Spinal cord (tissue), 10 donors: ENCODE data around the gene GLS. TPM values are rescaled to one million over a fixed set of nuclear protein-coding genes. Genes with fewer than 3 reads are reported as not detected.

Experiments
- DNase-seq, 6 donors: peaks; one replicate each; pipeline versions ENCODE4 v3.0.0 to v3.0.0-alpha.2; 2013 to 2015; ENCODE audit warnings: low spot score in 6 of 6, low read depth in 4 of 6
- H3K27ac ChIP-seq: one replicate; pipeline ENCODE4 v1.5.1; 2013; ENCODE audit warnings: low read depth, low read length, control low read depth
- H3K27me3 ChIP-seq: one replicate; pipeline ENCODE4 v1.6.1; 2013; ENCODE audit warnings: low read length; ENCODE audit not compliant: control insufficient read depth, insufficient read depth
- H3K36me3 ChIP-seq: one replicate; pipeline ENCODE4 v1.6.1; 2013; ENCODE audit warnings: low read length; ENCODE audit not compliant: control insufficient read depth, insufficient read depth
- H3K4me1 ChIP-seq: one replicate; pipeline ENCODE4 v1.6.1; 2013; ENCODE audit warnings: low read length; ENCODE audit not compliant: control insufficient read depth, insufficient read depth
- H3K4me3 ChIP-seq: one replicate; pipeline ENCODE4 v1.5.1; 2013; ENCODE audit warnings: low read depth, low read length, control low read depth
- H3K9me3 ChIP-seq: one replicate; pipeline ENCODE4 v1.6.1; 2013; ENCODE audit warnings: low read length; ENCODE audit not compliant: control insufficient read depth, insufficient read depth
- WGBS: methylation state at CpG from one replicate; pipeline ENCODE4 v1.1.5; 2013; ENCODE audit warnings: missing lambda C conversion rate; ENCODE audit not compliant: insufficient coverage; 5-methylcytosine and 5-hydroxymethylcytosine counted together
- polyA plus RNA-seq, 2 donors: library from polyadenylated mRNA; unstranded; fragments of 120-200 nt; gene quantifications; one replicate each; pipeline ENCODE4 v1.2.1, GENCODE V29; 2013; ENCODE audit not compliant: insufficient read length in 2 of 2
- total RNA-seq, 2 donors: library from RNA; depleted of rRNA in 1 of 2; stranded (reverse); fragments of 120-200 nt in 1 of 2; fragments of >200 nt in 1 of 2; gene quantifications; one replicate each; pipeline versions ENCODE4 v1.2.3 to v1.2.4, GENCODE V29; 2013 to 2014
- donor health status: healthy.

GLS gene
- total and polyA plus RNA-seq, 4 donors = 76.4 to 178 (median 81.0) TPM

GRCh38 chr2:190938771-190939335, 58.2 kb downstream of the GLS start:
- Histone ChIP-seq H3K27me3 (no peaks in the 10 kb centered on the region), H3K4me3 (no peak overlapping the region), H3K27ac (no peak overlapping the region), H3K4me1 (no peaks in the 10 kb centered on the region), H3K9me3 (no peaks in the 10 kb centered on the region), H3K36me3 (no peaks in the 10 kb centered on the region)
- no peak for DNase-seq
- WGBS = no CpG with 5 or more reads among the region's 1 CpG

GRCh38 chr2:190940454-190940853, 59.8 kb downstream of the GLS start:
- H3K36me3 ChIP-seq = no peaks in the 10 kb centered on the region
- H3K4me1 ChIP-seq = no peaks in the 10 kb centered on the region
- no peak overlapping the region for H3K4me3 ChIP-seq
- no peaks in the 10 kb centered on the region for H3K9me3 ChIP-seq
- WGBS = no CpG with 5 or more reads among the region's 1 CpG
- H3K27ac ChIP-seq = no peak overlapping the region
- no peak for DNase-seq
- no peaks in the 10 kb centered on the region for H3K27me3 ChIP-seq

DNA sequence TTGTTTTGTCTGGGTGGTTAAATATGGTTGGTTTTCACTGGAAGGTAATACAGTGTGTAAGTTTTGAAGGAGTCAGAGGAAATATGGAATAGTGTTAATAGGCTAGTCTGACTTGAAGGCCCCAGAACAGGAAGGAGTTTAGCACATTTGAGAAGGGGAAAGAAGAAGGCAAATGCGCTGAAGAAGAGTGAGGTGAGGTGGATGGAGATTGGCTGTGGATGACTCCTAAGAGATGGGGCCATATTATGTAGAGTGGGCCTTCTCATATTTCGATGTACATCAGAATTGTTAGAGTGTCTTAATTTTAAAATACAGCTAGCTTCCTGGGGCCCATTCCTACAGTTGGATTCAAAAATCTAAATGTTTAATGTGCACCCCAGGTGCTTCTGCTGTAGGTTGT, 61.0 kb downstream of the GLS start:
- Histone ChIP-seq H3K27ac (no peak overlapping the region), H3K4me1 (no peaks in the 10 kb centered on the region), H3K9me3 (no peaks in the 10 kb centered on the region), H3K36me3 (no peaks in the 10 kb centered on the region), H3K4me3 (no peak overlapping the region), H3K27me3 (no peaks in the 10 kb centered on the region)
- no peak for DNase-seq
- 100% methylated on average over 2 of the region's 2 CpGs for WGBS

DNA sequence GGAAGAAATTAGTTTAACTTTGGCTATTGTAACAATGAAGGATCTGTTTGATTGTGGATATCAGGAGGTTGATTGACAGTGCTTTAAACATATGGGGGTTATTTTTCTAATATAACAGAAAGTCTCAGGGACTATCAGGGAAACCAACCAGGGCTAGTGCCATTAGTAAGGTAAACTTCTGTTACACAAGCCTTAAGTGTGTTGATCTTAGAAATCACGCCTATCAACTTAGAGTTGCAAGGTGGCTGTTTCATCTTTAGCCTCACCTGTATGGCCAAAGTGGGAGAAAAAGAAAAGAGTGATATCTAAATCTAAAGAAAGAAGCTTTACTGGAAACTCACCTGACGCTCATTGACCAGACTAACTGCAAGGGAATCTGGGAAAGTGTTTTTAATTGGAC, 62.1 kb downstream of the GLS start:
- Histone ChIP-seq H3K9me3 (no peaks in the 10 kb centered on the region), H3K27ac (no peak overlapping the region), H3K4me3 (no peak overlapping the region), H3K36me3 (no peaks in the 10 kb centered on the region), H3K4me1 (no peaks in the 10 kb centered on the region), H3K27me3 (no peaks in the 10 kb centered on the region)
- WGBS = no CpG with 5 or more reads among the region's 2 CpGs
- DNase-seq = no peak

GRCh38 chr2:190943706-190944105, 63.1 kb downstream of the GLS start:
- Histone ChIP-seq H3K27ac (no peak overlapping the region), H3K27me3 (no peaks in the 10 kb centered on the region), H3K4me1 (no peaks in the 10 kb centered on the region), H3K4me3 (no peak overlapping the region), H3K36me3 (no peaks in the 10 kb centered on the region), H3K9me3 (no peaks in the 10 kb centered on the region)
- DNase-seq = no peak
- WGBS = no CpG with 5 or more reads among the region's 2 CpGs

GRCh38 chr2:190947141-190947540, 66.5 kb downstream of the GLS start:
- no peak overlapping the region for H3K4me3 ChIP-seq
- no peaks in the 10 kb centered on the region for H3K4me1 ChIP-seq
- no peak for DNase-seq
- H3K36me3 ChIP-seq = no peaks in the 10 kb centered on the region
- H3K27ac ChIP-seq = no peak overlapping the region
- H3K9me3 ChIP-seq = no peaks in the 10 kb centered on the region
- WGBS = no CpG with 5 or more reads among the region's 1 CpG
- H3K27me3 ChIP-seq = no peaks in the 10 kb centered on the region

DNA sequence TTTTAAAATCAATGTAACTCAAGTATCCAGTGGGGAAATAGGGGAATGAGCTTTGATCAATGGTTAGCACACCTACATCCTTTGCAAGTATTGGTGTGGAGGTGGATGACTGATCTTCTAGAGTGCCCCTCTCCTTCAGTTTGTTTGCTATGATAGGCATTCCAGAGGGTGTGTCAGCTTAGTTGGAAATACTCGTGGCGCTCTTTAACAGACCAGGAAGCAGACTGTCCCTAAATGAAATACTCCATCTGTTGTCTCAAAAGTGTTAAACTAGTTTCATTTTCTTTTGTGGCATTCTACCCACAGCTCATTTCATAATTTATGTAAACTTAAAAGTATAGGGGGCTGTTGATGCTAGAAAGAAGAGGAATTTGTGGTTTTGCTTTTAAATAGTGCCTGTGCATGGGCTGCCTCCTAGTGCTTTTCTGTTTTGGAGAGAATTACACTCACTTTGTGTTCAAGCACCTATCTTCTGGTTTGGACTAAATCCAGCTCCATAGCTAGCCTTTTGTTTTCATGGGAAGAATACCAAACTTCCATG, 67.2 kb downstream of the GLS start:
- Histone ChIP-seq H3K27ac (no peak overlapping the region), H3K4me3 (no peak overlapping the region), H3K27me3 (no peaks in the 10 kb centered on the region), H3K4me1 (no peaks in the 10 kb centered on the region), H3K9me3 (no peaks in the 10 kb centered on the region), H3K36me3 (no peaks in the 10 kb centered on the region)
- no CpG with 5 or more reads among the region's 2 CpGs for WGBS
- peak in 1 of 6 donors; percentile 43 for DNase-seq

GRCh38 chr2:190948671-190949070, 68.0 kb downstream of the GLS start:
- H3K27me3 ChIP-seq = no peaks in the 10 kb centered on the region
- H3K9me3 ChIP-seq = no peaks in the 10 kb centered on the region
- no peaks in the 10 kb centered on the region for H3K4me1 ChIP-seq
- WGBS = 83% methylated on average over 2 of the region's 2 CpGs
- no peak for DNase-seq
- H3K36me3 ChIP-seq = no peaks in the 10 kb centered on the region
- H3K4me3 ChIP-seq = no peak overlapping the region
- no peak overlapping the region for H3K27ac ChIP-seq

DNA sequence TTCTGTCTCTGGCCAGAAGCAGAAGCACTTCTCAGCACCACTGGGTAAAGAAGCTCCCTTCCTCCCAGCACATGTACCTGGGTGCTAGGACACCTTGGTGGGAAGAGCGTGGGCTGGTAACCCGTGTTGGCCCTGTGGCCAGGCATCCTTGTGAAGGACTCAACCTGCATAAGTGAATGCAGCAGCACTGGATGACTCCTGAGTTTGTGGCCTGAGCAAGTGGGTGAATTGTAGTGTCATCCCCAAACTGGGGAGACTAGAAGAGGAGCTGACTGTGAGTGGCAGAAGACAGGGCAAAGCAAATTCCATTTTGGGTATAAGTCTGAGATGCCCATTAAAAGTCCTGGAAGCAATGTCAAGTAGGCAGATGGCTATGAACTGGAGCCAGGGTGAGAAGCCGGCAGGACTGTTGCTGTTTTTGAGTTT, 70.0 kb downstream of the GLS start:
- no peak overlapping the region for H3K4me3 ChIP-seq
- no peaks in the 10 kb centered on the region for H3K9me3 ChIP-seq
- no peaks in the 10 kb centered on the region for H3K27me3 ChIP-seq
- H3K27ac ChIP-seq = no peak overlapping the region
- WGBS = 98% methylated on average over 3 of the region's 3 CpGs
- no peaks in the 10 kb centered on the region for H3K36me3 ChIP-seq
- DNase-seq = no peak
- H3K4me1 ChIP-seq = no peaks in the 10 kb centered on the region

GRCh38 chr2:190953257-190953656, 72.6 kb downstream of the GLS start:
- H3K36me3 ChIP-seq = no peaks in the 10 kb centered on the region
- no peaks in the 10 kb centered on the region for H3K9me3 ChIP-seq
- no peak for DNase-seq
- no peaks in the 10 kb centered on the region for H3K27me3 ChIP-seq
- no peak overlapping the region for H3K4me3 ChIP-seq
- no peak overlapping the region for H3K27ac ChIP-seq
- no peaks in the 10 kb centered on the region for H3K4me1 ChIP-seq
- 100% methylated on average over 1 of the region's 4 CpGs for WGBS
